Effector memory CD8-positive, alpha-beta T cell (primary cell): Measurements from ENCODE around the gene WWP2.

ENCODE experiments used
- ATAC-seq: fragments of 150-1000 bp; cut with Tn5 transposase; replicated peaks from 2 replicates; pipeline ENCODE4 v1.10.0; 2021; ENCODE audit warnings: mild to moderate bottlenecking, moderate library complexity
- DNase-seq, 3 experiments: peaks; one replicate each; pipeline ENCODE4 v3.0.0; 2021
- H3K27ac Mint-ChIP-seq, 2 donors: one replicate each; pipeline ENCODE4 v1.8.0; 2022; ENCODE audit warnings: mild to moderate bottlenecking in 2 of 2, mixed read lengths in 2 of 2, moderate library complexity in 2 of 2
- H3K27me3 Mint-ChIP-seq, 2 donors: one replicate each; pipeline ENCODE4 v1.8.0; 2022; ENCODE audit warnings: mixed read lengths in 2 of 2
- H3K36me3 Mint-ChIP-seq: one replicate; pipeline ENCODE4 v1.8.0; 2022; ENCODE audit warnings: mild to moderate bottlenecking, moderate library complexity, mixed read lengths; ENCODE audit not compliant: insufficient read depth
- H3K4me1 Mint-ChIP-seq, 2 donors: one replicate each; pipeline ENCODE4 v1.8.0; 2022; ENCODE audit warnings: low read depth in 2 of 2, mixed read lengths in 2 of 2
- H3K4me3 Mint-ChIP-seq, 2 donors: one replicate each; pipeline ENCODE4 v1.8.0; 2022; ENCODE audit warnings: mild to moderate bottlenecking in 2 of 2, mixed read lengths in 2 of 2, moderate library complexity in 2 of 2
- H3K9me3 Mint-ChIP-seq, 2 donors: one replicate each; pipeline ENCODE4 v1.8.0; 2022; ENCODE audit warnings: mixed read lengths in 2 of 2

Gene WWP2

GRCh38 chr16:69833357-69834282, 71.5 kb downstream of the WWP2 start:
- Mint-ChIP-seq H3K36me3 (peaks cover 8% of the 10 kb centered on the region), H3K27me3 (no peaks in the 10 kb centered on the region), H3K4me1 (peaks cover 9 to 17% of the 10 kb centered on the region in 2 donors), H3K27ac (peak overlapping the region; percentile 13 to 29), H3K9me3 (no peaks in the 10 kb centered on the region), H3K4me3 (no peak overlapping the region)
- ATAC-seq: no peak
- DNase-seq: no peak

- H3K9me3 Mint-ChIP-seq: no peaks in the 10 kb centered on the region
- DNase-seq (no peak), ATAC-seq (no peak)
- no peak overlapping the region for H3K4me3 Mint-ChIP-seq
- peaks cover 8% of the 10 kb centered on the region for H3K36me3 Mint-ChIP-seq
- peaks cover 9 to 17% of the 10 kb centered on the region in 2 donors for H3K4me1 Mint-ChIP-seq
- no peak overlapping the region for H3K27ac Mint-ChIP-seq
- no peaks in the 10 kb centered on the region for H3K27me3 Mint-ChIP-seq
Observed at GRCh38 chr16:69834807-69835466, 72.8 kb downstream of the WWP2 start.

- Mint-ChIP-seq H3K27me3 (no peaks in the 10 kb centered on the region), H3K4me3 (no peak overlapping the region), H3K9me3 (no peaks in the 10 kb centered on the region), H3K27ac (no peak overlapping the region), H3K4me1 (peaks cover 12 to 14% of the 10 kb centered on the region in 2 donors), H3K36me3 (peaks cover 16% of the 10 kb centered on the region)
- ATAC-seq (no peak), DNase-seq (no peak)
Observed at GRCh38 chr16:69836257-69836656, 74.1 kb downstream of the WWP2 start.

GRCh38 chr16:69837380-69837779, 75.2 kb downstream of the WWP2 start:
- Mint-ChIP-seq H3K4me3 (no peak overlapping the region), H3K27ac (peak overlapping the region; percentile 60 to 67), H3K4me1 (peaks cover 12 to 14% of the 10 kb centered on the region in 2 donors), H3K9me3 (no peaks in the 10 kb centered on the region), H3K27me3 (no peaks in the 10 kb centered on the region), H3K36me3 (peaks cover 17% of the 10 kb centered on the region)
- DNase-seq (no peak), ATAC-seq (no peak)

- H3K27ac Mint-ChIP-seq: no peak overlapping the region
- DNase-seq: no peak
- peaks cover 9 to 10% of the 10 kb centered on the region in 2 donors for H3K4me1 Mint-ChIP-seq
- no peaks in the 10 kb centered on the region for H3K9me3 Mint-ChIP-seq
- ATAC-seq: no peak
- H3K36me3 Mint-ChIP-seq: peaks cover 28% of the 10 kb centered on the region
- H3K27me3 Mint-ChIP-seq: no peaks in the 10 kb centered on the region
- H3K4me3 Mint-ChIP-seq: no peak overlapping the region
Observed at GRCh38 chr16:69838489-69838888, 76.4 kb downstream of the WWP2 start.

- DNase-seq (no peak), ATAC-seq (no peak)
- Mint-ChIP-seq H3K27ac (peak overlapping the region in 1 of 2 donors; percentile 24), H3K4me1 (peaks cover 4 to 7% of the 10 kb centered on the region in 2 donors), H3K9me3 (no peaks in the 10 kb centered on the region), H3K36me3 (peaks cover 33% of the 10 kb centered on the region), H3K27me3 (no peaks in the 10 kb centered on the region), H3K4me3 (no peak overlapping the region)
Observed at GRCh38 chr16:69839240-69839688, 77.1 kb downstream of the WWP2 start.

- Mint-ChIP-seq H3K27me3 (no peaks in the 10 kb centered on the region), H3K4me3 (no peak overlapping the region), H3K36me3 (peaks cover 30% of the 10 kb centered on the region), H3K27ac (peak overlapping the region in 1 of 2 donors; percentile 24), H3K9me3 (no peaks in the 10 kb centered on the region), H3K4me1 (peaks cover 4 to 6% of the 10 kb centered on the region in 2 donors)
- no peak for ATAC-seq
- DNase-seq: no peak
Observed at GRCh38 chr16:69839798-69840409, 77.8 kb downstream of the WWP2 start.

- ATAC-seq: no peak
- H3K4me3 Mint-ChIP-seq: no peak overlapping the region
- H3K4me1 Mint-ChIP-seq: peaks cover 4 to 6% of the 10 kb centered on the region in 2 donors
- peak overlapping the region; percentile 62 to 70 for H3K27ac Mint-ChIP-seq
- no peaks in the 10 kb centered on the region for H3K9me3 Mint-ChIP-seq
- peaks cover 30% of the 10 kb centered on the region for H3K36me3 Mint-ChIP-seq
- no peaks in the 10 kb centered on the region for H3K27me3 Mint-ChIP-seq
- DNase-seq: no peak
Observed at GRCh38 chr16:69840975-69841374, 78.8 kb downstream of the WWP2 start.

- no peak overlapping the region for H3K4me3 Mint-ChIP-seq
- no peaks in the 10 kb centered on the region for H3K9me3 Mint-ChIP-seq
- peaks cover 33% of the 10 kb centered on the region for H3K36me3 Mint-ChIP-seq
- no peak overlapping the region for H3K27ac Mint-ChIP-seq
- DNase-seq (no peak), ATAC-seq (no peak)
- H3K4me1 Mint-ChIP-seq: peaks cover 6 to 7% of the 10 kb centered on the region in 2 donors
- no peaks in the 10 kb centered on the region for H3K27me3 Mint-ChIP-seq
Observed at GRCh38 chr16:69844441-69844840, 82.3 kb downstream of the WWP2 start.

GRCh38 chr16:69845181-69845580, 83.0 kb downstream of the WWP2 start:
- no peak overlapping the region for H3K27ac Mint-ChIP-seq
- no peak for DNase-seq
- ATAC-seq: no peak
- no peak overlapping the region for H3K4me3 Mint-ChIP-seq
- H3K4me1 Mint-ChIP-seq: peaks cover 6 to 7% of the 10 kb centered on the region in 2 donors
- no peaks in the 10 kb centered on the region for H3K9me3 Mint-ChIP-seq
- no peaks in the 10 kb centered on the region for H3K27me3 Mint-ChIP-seq
- H3K36me3 Mint-ChIP-seq: peaks cover 36% of the 10 kb centered on the region

- no peak for ATAC-seq
- peaks cover 3 to 16% of the 10 kb centered on the region in 2 donors for H3K4me1 Mint-ChIP-seq
- no peak for DNase-seq
- H3K27ac Mint-ChIP-seq: peak overlapping the region in 1 of 2 donors; percentile 54
- H3K27me3 Mint-ChIP-seq: no peaks in the 10 kb centered on the region
- H3K9me3 Mint-ChIP-seq: no peaks in the 10 kb centered on the region
- peaks cover 22% of the 10 kb centered on the region for H3K36me3 Mint-ChIP-seq
- no peak overlapping the region for H3K4me3 Mint-ChIP-seq
Observed at GRCh38 chr16:69847643-69848042, 85.5 kb downstream of the WWP2 start.

GRCh38 chr16:69848637-69849545, 86.8 kb downstream of the WWP2 start:
- Mint-ChIP-seq H3K4me3 (no peak overlapping the region), H3K4me1 (peaks cover 7 to 17% of the 10 kb centered on the region in 2 donors)

More at GRCh38 chr16:69848637-69849545, 86.8 kb downstream of the WWP2 start:
- ATAC-seq (no peak), DNase-seq (no peak)
- H3K9me3 Mint-ChIP-seq: no peaks in the 10 kb centered on the region
- H3K27me3 Mint-ChIP-seq: no peaks in the 10 kb centered on the region
- H3K27ac Mint-ChIP-seq: peak overlapping the region in 1 of 2 donors; percentile 74
- peaks cover 12% of the 10 kb centered on the region for H3K36me3 Mint-ChIP-seq
